OCI-LY3 (cell line): ENCODE data around the gene PRSS22.

Experiments used
- H2AFZ ChIP-seq: fragments of 200-600, 300-600 bp; shearing (Covaris generic); 2 replicates; pipeline ENCODE4 v1.6.0; 2014; ENCODE audit warnings: antibody characterized with exemption, low read depth, low read length
- H3K27ac ChIP-seq: fragments of 200-600, 300-600 bp; sonication (generic); 2 replicates; pipeline ENCODE4 v1.5.1; 2014; ENCODE audit warnings: mild to moderate bottlenecking, low read length, moderate library complexity, mixed read lengths
- H3K27me3 ChIP-seq: fragments of 200-600, 300-600 bp; sonication (generic); 2 replicates; pipeline ENCODE4 v1.6.1; 2014; ENCODE audit warnings: low read depth, low read length, mixed read lengths
- H3K36me3 ChIP-seq: fragments of 200-600, 300-600 bp; sonication (generic); replicated peaks from 2 replicates; pipeline ENCODE3; 2014; ENCODE audit warnings: low read depth, low read length, mixed read lengths
- H3K4me1 ChIP-seq: fragments of 300-600, 200-600 bp; sonication (generic); 2 replicates; pipeline ENCODE4 v1.6.1; 2014; ENCODE audit warnings: low read length, mixed read lengths
- H3K4me2 ChIP-seq: fragments of 200-600, 300-600 bp; sonication (generic); 2 replicates; pipeline ENCODE4 v1.6.1; 2014; ENCODE audit warnings: low read length, mixed read lengths
- H3K4me3 ChIP-seq: fragments of 300-600, 200-600 bp; sonication (generic); 2 replicates; pipeline ENCODE4 v1.5.1; 2014; ENCODE audit warnings: antibody characterized with exemption, mild to moderate bottlenecking, low read length, moderate library complexity
- H3K79me2 ChIP-seq: fragments of 300-600, 200-600 bp; shearing (Covaris generic); 2 replicates; pipeline ENCODE4 v1.6.1; 2014; ENCODE audit warnings: mild to moderate bottlenecking, low read length, mixed read lengths
- H3K9ac ChIP-seq: fragments of 300-600, 200-600 bp; shearing (Covaris generic); 2 replicates; pipeline ENCODE4 v1.6.0; 2014; ENCODE audit warnings: mild to moderate bottlenecking, low read length, moderate library complexity
- H3K9me3 ChIP-seq: fragments of 200-600, 300-600 bp; shearing (Covaris generic); 2 replicates; pipeline ENCODE4 v1.6.1; 2014; ENCODE audit warnings: low read length, mixed read lengths; ENCODE audit not compliant: insufficient read depth
- H4K20me1 ChIP-seq: fragments of 200-600, 300-600 bp; sonication (generic); 2 replicates; pipeline ENCODE4 v1.6.1; 2016; ENCODE audit warnings: low read length, mixed read lengths; ENCODE audit not compliant: insufficient read depth
- CTCF ChIP-seq: fragments of 200-600, 300-600 bp; sonication (generic); IDR thresholded peaks from 2 replicates; pipeline ENCODE4 v1.5.1; 2014; ENCODE audit warnings: antibody characterized with exemption, low read length, low read depth
- EZH2phosphoT487 ChIP-seq: fragments of 200-600 bp; shearing (Covaris generic); IDR thresholded peaks from 2 replicates; pipeline ENCODE4 v1.6.1; 2018; ENCODE audit warnings: antibody characterized with exemption, mixed run types, low read depth

PRSS22 gene

GRCh38 chr16:2831203-2831602, 26.8 kb downstream of the PRSS22 start:
- H3K9me3 ChIP-seq, result no peaks in the 10 kb centered on the region
- no peak overlapping the region for H2AFZ ChIP-seq
- no peaks in the 10 kb centered on the region for H4K20me1 ChIP-seq
- H3K4me2 ChIP-seq, result no peak overlapping the region
- H3K27me3 ChIP-seq, result no peaks in the 10 kb centered on the region
- H3K27ac ChIP-seq, result no peak overlapping the region
- H3K79me2 ChIP-seq, result no peaks in the 10 kb centered on the region
- TF ChIP-seq CTCF, result no peak
- no peak for TF ChIP-seq EZH2phosphoT487
- H3K4me3 ChIP-seq, result no peak overlapping the region
- no peak overlapping the region for H3K9ac ChIP-seq
- H3K36me3 ChIP-seq, result no peaks in the 10 kb centered on the region
- H3K4me1 ChIP-seq, result no peaks in the 10 kb centered on the region

- Histone ChIP-seq H2AFZ (no peak overlapping the region), H3K4me1 (no peaks in the 10 kb centered on the region), H3K4me2 (no peak overlapping the region)
Observed at GRCh38 chr16:2830355-2830695, 27.6 kb downstream of the PRSS22 start.

GRCh38 chr16:2829501-2830354, 28.2 kb downstream of the PRSS22 start, which contains the start of gene ZG16B:
TSS of gene ZG16B (plus strand) at chr16:2830303. CDS start at chr16:2830442, 139 bp downstream.
- no peak within 1 kb of the TSS for H3K27ac ChIP-seq

More at GRCh38 chr16:2830355-2830695, 27.6 kb downstream of the PRSS22 start:
- H3K27ac ChIP-seq, result no peak overlapping the region
- TF ChIP-seq EZH2phosphoT487 (no peak), CTCF (no peak)
- H3K9ac ChIP-seq, result no peak overlapping the region
- no peaks in the 10 kb centered on the region for H3K9me3 ChIP-seq
- no peaks in the 10 kb centered on the region for H3K27me3 ChIP-seq
- H3K79me2 ChIP-seq, result no peaks in the 10 kb centered on the region
- H3K36me3 ChIP-seq, result no peaks in the 10 kb centered on the region
- H4K20me1 ChIP-seq, result no peaks in the 10 kb centered on the region
- no peak overlapping the region for H3K4me3 ChIP-seq

More at GRCh38 chr16:2829501-2830354, 28.2 kb downstream of the PRSS22 start, which contains the start of gene ZG16B:
- H3K4me1 ChIP-seq, result no peaks in the 10 kb centered on the region
- no peak within 1 kb of the TSS for H2AFZ ChIP-seq
- no peaks in the 10 kb centered on the region for H3K27me3 ChIP-seq
- H3K4me2 ChIP-seq, result no peak within 1 kb of the TSS
- H3K4me3 ChIP-seq, result no peak within 1 kb of the TSS
- no peaks in the 10 kb centered on the region for H4K20me1 ChIP-seq
- no peaks in the 10 kb centered on the region for H3K36me3 ChIP-seq
- no peaks in the 10 kb centered on the region for H3K79me2 ChIP-seq
- no peak for TF ChIP-seq EZH2phosphoT487
- no peak for TF ChIP-seq CTCF
- H3K9ac ChIP-seq, result no peak within 1 kb of the TSS
- no peaks in the 10 kb centered on the region for H3K9me3 ChIP-seq
